Glutamatergic neuron (in vitro differentiated cells): ENCODE results near the gene H1-8. TPM values are rescaled to one million over a fixed set of nuclear protein-coding genes. Genes with fewer than 3 reads are reported as not detected.

Experiments
- DNase-seq: peaks from one replicate; pipeline ENCODE4 v3.0.0; 2022
- H3K27ac Mint-ChIP-seq: one replicate; pipeline ENCODE4 v1.8.0; 2020; ENCODE audit warnings: mild to moderate bottlenecking, mixed read lengths, inconsistent platforms; ENCODE audit not compliant: unreplicated experiment
- H3K27me3 Mint-ChIP-seq: one replicate; pipeline ENCODE4 v1.8.0; 2020; ENCODE audit warnings: mild to moderate bottlenecking, moderate library complexity, mixed read lengths, inconsistent platforms; ENCODE audit not compliant: unreplicated experiment
- H3K36me3 Mint-ChIP-seq: one replicate; pipeline ENCODE4 v1.8.0; 2020; ENCODE audit warnings: mild to moderate bottlenecking, mixed read lengths, inconsistent platforms; ENCODE audit not compliant: unreplicated experiment
- H3K4me1 Mint-ChIP-seq: one replicate; pipeline ENCODE4 v1.8.0; 2020; ENCODE audit warnings: mild to moderate bottlenecking, low read depth, mixed read lengths, inconsistent platforms; ENCODE audit not compliant: unreplicated experiment
- H3K4me3 Mint-ChIP-seq: one replicate; pipeline ENCODE4 v1.8.0; 2020; ENCODE audit warnings: mild to moderate bottlenecking, mixed read lengths, inconsistent platforms; ENCODE audit not compliant: unreplicated experiment
- H3K9me3 Mint-ChIP-seq: one replicate; pipeline ENCODE4 v1.8.0; 2020; ENCODE audit warnings: mild to moderate bottlenecking, moderate library complexity, mixed read lengths, inconsistent platforms; ENCODE audit not compliant: unreplicated experiment
- total RNA-seq: library from RNA; stranded (reverse); fragmentation: NEBNext Ultra II Directional; extraction: Animal tissue kit (Norgen Biotek cat#: 25700); gene quantifications from one replicate; pipeline ENCODE4 v1.2.1, GENCODE V29; 2021; ENCODE audit not compliant: unreplicated experiment
- TF ChIP-seq, protein P1 (sequence below): fragments of 200-600 bp; sonication (generic); IDR thresholded peaks from one replicate; pipeline ENCODE4 v1.5.0; 2021; ENCODE audit not compliant: partially characterized antibody, unreplicated experiment

The H1-8 gene
- total RNA-seq, 1 donor from 2014 or later = not detected

DNA sequence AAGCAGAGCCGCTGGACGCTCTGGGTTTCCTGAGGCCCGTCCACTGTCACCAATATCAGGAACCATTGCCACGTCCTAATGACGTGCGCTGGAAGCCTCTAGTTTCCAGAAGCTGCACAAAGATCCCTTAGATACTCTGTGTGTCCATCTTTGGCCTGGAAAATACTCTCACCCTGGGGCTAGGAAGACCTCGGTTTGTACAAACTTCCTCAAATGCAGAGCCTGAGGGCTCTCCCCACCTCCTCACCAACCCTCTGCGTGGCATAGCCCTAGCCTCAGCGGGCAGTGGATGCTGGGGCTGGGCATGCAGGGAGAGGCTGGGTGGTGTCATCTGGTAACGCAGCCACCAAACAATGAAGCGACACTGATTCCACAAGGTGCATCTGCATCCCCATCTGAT, 11.3 kb upstream of the H1-8 start:
- H3K4me3 Mint-ChIP-seq = no peak overlapping the region
- H3K9me3 Mint-ChIP-seq = peaks cover 3% of the 10 kb centered on the region
- TF ChIP-seq, protein P1, sequence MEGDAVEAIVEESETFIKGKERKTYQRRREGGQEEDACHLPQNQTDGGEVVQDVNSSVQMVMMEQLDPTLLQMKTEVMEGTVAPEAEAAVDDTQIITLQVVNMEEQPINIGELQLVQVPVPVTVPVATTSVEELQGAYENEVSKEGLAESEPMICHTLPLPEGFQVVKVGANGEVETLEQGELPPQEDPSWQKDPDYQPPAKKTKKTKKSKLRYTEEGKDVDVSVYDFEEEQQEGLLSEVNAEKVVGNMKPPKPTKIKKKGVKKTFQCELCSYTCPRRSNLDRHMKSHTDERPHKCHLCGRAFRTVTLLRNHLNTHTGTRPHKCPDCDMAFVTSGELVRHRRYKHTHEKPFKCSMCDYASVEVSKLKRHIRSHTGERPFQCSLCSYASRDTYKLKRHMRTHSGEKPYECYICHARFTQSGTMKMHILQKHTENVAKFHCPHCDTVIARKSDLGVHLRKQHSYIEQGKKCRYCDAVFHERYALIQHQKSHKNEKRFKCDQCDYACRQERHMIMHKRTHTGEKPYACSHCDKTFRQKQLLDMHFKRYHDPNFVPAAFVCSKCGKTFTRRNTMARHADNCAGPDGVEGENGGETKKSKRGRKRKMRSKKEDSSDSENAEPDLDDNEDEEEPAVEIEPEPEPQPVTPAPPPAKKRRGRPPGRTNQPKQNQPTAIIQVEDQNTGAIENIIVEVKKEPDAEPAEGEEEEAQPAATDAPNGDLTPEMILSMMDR = no peak
- H3K27me3 Mint-ChIP-seq = peaks cover 7% of the 10 kb centered on the region
- H3K27ac Mint-ChIP-seq = no peak overlapping the region
- peaks cover 6% of the 10 kb centered on the region for H3K4me1 Mint-ChIP-seq
- DNase-seq = no peak
- no peaks in the 10 kb centered on the region for H3K36me3 Mint-ChIP-seq

DNA sequence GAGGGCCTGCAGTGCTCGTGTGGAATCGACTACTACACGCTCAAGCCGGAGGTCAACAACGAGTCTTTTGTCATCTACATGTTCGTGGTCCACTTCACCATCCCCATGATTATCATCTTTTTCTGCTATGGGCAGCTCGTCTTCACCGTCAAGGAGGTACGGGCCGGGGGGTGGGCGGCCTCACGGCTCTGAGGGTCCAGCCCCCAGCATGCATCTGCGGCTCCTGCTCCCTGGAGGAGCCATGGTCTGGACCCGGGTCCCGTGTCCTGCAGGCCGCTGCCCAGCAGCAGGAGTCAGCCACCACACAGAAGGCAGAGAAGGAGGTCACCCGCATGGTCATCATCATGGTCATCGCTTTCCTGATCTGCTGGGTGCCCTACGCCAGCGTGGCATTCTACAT, 10.7 kb upstream of the H1-8 start:
- Mint-ChIP-seq H3K4me1 (peaks cover 6% of the 10 kb centered on the region), H3K36me3 (no peaks in the 10 kb centered on the region), H3K27ac (no peak overlapping the region), H3K27me3 (peaks cover 7% of the 10 kb centered on the region), H3K9me3 (peaks cover 3% of the 10 kb centered on the region), H3K4me3 (no peak overlapping the region)
- no peak for DNase-seq
- TF ChIP-seq, protein P1 = no peak

DNA sequence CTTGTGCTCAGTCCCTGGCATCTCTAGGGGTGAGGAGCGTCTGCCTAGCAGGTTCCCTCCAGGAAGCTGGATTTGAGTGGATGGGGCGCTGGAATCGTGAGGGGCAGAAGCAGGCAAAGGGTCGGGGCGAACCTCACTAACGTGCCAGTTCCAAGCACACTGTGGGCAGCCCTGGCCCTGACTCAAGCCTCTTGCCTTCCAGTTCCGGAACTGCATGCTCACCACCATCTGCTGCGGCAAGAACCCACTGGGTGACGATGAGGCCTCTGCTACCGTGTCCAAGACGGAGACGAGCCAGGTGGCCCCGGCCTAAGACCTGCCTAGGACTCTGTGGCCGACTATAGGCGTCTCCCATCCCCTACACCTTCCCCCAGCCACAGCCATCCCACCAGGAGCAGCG, 9.6 kb upstream of the H1-8 start:
- Mint-ChIP-seq H3K27me3 (peaks cover 7% of the 10 kb centered on the region), H3K4me3 (no peak overlapping the region), H3K27ac (no peak overlapping the region), H3K9me3 (peaks cover 3% of the 10 kb centered on the region), H3K4me1 (peaks cover 3% of the 10 kb centered on the region), H3K36me3 (no peaks in the 10 kb centered on the region)
- TF ChIP-seq, protein P1 = no peak
- no peak for DNase-seq

DNA sequence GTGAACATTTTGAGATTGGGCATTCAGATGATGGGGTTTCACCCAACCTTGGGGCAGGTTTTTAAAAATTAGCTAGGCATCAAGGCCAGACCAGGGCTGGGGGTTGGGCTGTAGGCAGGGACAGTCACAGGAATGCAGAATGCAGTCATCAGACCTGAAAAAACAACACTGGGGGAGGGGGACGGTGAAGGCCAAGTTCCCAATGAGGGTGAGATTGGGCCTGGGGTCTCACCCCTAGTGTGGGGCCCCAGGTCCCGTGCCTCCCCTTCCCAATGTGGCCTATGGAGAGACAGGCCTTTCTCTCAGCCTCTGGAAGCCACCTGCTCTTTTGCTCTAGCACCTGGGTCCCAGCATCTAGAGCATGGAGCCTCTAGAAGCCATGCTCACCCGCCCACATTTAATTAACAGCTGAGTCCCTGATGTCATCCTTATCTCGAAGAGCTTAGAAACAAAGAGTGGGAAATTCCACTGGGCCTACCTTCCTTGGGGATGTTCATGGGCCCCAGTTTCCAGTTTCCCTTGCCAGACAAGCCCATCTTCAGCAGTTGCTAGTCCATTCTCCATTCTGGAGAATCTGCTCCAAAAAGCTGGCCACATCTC, 8.4 kb upstream of the H1-8 start:
- Mint-ChIP-seq H3K4me1 (peaks cover 6% of the 10 kb centered on the region), H3K27ac (no peak overlapping the region), H3K27me3 (peaks cover 7% of the 10 kb centered on the region), H3K36me3 (no peaks in the 10 kb centered on the region), H3K4me3 (no peak overlapping the region), H3K9me3 (peaks cover 5% of the 10 kb centered on the region)
- TF ChIP-seq, protein P1 = no peak
- DNase-seq = no peak

DNA sequence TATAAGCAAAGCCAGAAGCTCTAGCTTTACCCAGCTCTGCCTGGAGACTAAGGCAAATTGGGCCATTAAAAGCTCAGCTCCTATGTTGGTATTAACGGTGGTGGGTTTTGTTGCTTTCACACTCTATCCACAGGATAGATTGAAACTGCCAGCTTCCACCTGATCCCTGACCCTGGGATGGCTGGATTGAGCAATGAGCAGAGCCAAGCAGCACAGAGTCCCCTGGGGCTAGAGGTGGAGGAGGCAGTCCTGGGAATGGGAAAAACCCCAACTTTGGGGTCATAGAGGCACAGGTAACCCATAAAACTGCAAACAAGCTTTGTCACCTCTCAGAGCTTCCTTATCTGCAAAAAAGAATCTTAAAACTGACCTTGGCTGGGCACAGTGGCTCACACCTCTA, 7.9 kb upstream of the H1-8 start:
- DNase-seq = no peak
- H3K36me3 Mint-ChIP-seq = no peaks in the 10 kb centered on the region
- TF ChIP-seq, protein P1 = no peak

More for the DNA sequence above, 7.9 kb upstream of the H1-8 start:
- Mint-ChIP-seq H3K27me3 (peaks cover 7% of the 10 kb centered on the region), H3K9me3 (peaks cover 5% of the 10 kb centered on the region), H3K27ac (no peak overlapping the region), H3K4me1 (peaks cover 8% of the 10 kb centered on the region), H3K4me3 (no peak overlapping the region)
